Measurements from ENCODE around the gene IL20.
"Not testable (repeated sequence)": the region's sequence is repeated elsewhere in the genome, so short reads cannot be mapped to it uniquely, and the experiment has no call there.

IL20 gene

GRCh38 chr1:206851341-206852010, 13.9 kb upstream of the IL20 start:
- peak; percentile 43 for DNase-seq (ENCODE audit: low read depth)
- no peak for TF ChIP-seq CTCF (conservative IDR thresholded peaks at IDR 0.05; ENCODE audit: low read depth, low read length)
- H3K4me3 ChIP-seq (ENCODE audit: low read depth, low read length), result no peak overlapping the region

GRCh38 chr1:206852662-206853061, 12.8 kb upstream of the IL20 start:
- not testable (repeated sequence) for H3K4me3 ChIP-seq (ENCODE audit: low read depth, low read length); DNase-seq (ENCODE audit: low read depth)

GRCh38 chr1:206853696-206854095, 11.7 kb upstream of the IL20 start:
- not testable (repeated sequence) for H3K4me3 ChIP-seq (ENCODE audit: low read depth, low read length); DNase-seq (ENCODE audit: low read depth)

- H3K4me3 ChIP-seq (ENCODE audit: low read depth, low read length), result no peak overlapping the region
- TF ChIP-seq CTCF (conservative IDR thresholded peaks at IDR 0.05; ENCODE audit: low read depth, low read length), result no peak
- DNase-seq (ENCODE audit: low read depth), result peak; percentile 34
Observed at GRCh38 chr1:206854401-206855129, 10.9 kb upstream of the IL20 start.

GRCh38 chr1:206855859-206856258, 9.6 kb upstream of the IL20 start:
- no peak for DNase-seq (ENCODE audit: low read depth)
- TF ChIP-seq CTCF (conservative IDR thresholded peaks at IDR 0.05; ENCODE audit: low read depth, low read length), result no peak
- no peak overlapping the region for H3K4me3 ChIP-seq (ENCODE audit: low read depth, low read length)

GRCh38 chr1:206856674-206857464, 8.6 kb upstream of the IL20 start:
- H3K4me3 ChIP-seq (ENCODE audit: low read depth, low read length), result no peak overlapping the region
- DNase-seq (ENCODE audit: low read depth), result peak; percentile 20
- TF ChIP-seq CTCF (conservative IDR thresholded peaks at IDR 0.05; ENCODE audit: low read depth, low read length), result peak; percentile 50

GRCh38 chr1:206859082-206859521, 6.3 kb upstream of the IL20 start:
- DNase-seq (ENCODE audit: low read depth), result no peak
- no peak for TF ChIP-seq CTCF (conservative IDR thresholded peaks at IDR 0.05; ENCODE audit: low read depth, low read length)
- no peak overlapping the region for H3K4me3 ChIP-seq (ENCODE audit: low read depth, low read length)

All from choroid plexus epithelial cell (primary cell).